ENCODE data around the gene DBNDD1.

DNA sequence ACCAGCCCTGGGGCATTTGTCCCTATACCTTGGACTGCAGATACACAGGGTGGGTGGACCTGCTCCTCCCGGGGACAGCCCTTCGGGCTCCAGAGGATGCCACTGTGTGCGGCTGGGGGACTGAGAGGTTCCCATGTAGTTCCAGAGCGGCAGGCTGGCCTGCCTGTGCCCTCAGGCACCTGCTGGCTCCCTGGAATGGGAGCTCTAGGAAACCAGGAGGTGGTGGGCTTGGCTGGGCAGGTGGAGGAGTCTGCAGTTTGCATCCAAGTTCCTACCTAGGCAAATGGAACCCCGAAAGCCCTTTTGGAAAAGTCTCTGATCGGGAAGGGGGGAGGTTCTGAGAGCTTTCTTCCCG, 982 bp downstream of the DBNDD1 start:
- TF ChIP-seq, protein P1, sequence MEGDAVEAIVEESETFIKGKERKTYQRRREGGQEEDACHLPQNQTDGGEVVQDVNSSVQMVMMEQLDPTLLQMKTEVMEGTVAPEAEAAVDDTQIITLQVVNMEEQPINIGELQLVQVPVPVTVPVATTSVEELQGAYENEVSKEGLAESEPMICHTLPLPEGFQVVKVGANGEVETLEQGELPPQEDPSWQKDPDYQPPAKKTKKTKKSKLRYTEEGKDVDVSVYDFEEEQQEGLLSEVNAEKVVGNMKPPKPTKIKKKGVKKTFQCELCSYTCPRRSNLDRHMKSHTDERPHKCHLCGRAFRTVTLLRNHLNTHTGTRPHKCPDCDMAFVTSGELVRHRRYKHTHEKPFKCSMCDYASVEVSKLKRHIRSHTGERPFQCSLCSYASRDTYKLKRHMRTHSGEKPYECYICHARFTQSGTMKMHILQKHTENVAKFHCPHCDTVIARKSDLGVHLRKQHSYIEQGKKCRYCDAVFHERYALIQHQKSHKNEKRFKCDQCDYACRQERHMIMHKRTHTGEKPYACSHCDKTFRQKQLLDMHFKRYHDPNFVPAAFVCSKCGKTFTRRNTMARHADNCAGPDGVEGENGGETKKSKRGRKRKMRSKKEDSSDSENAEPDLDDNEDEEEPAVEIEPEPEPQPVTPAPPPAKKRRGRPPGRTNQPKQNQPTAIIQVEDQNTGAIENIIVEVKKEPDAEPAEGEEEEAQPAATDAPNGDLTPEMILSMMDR (IDR thresholded peaks at IDR 0.05) = no peak
- TF ChIP-seq POLR2A (IDR thresholded peaks at IDR 0.05) = no peak

Measured in body of pancreas (tissue), 4 donors.